ENCODE measurements around the gene TRIM2.

DNA sequence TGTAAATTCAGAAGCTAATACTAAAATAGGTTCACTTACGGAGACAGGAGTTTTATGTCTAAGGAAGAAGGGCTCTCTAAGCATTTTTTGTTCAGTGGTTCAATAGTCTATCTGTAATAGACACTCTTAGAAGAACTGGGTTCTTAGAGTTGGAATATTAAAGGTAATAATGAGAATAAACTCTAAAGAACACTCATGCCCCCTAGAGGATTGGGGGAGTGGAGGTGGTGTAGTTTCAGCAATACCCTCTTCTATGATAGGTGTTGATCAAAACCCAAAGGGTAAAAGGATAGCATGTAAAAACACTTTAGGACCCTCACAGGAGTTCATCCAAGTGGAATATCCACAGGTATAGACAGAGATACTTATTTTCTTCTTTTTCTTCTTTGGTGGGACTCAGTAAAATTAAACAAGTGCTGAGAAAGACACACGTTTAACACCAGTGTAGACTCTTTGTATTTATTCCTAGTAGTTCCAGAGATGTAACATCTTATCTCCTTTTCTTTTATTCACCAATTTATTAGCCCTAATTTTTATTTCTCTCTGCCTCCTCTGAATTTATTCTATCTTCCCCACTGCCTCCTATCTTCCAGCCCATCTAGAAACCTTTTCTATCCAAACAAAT lies 114.6 kb downstream of the TRIM2 start:
- TF ChIP-seq YY1 (IDR thresholded peaks at IDR 0.05; ENCODE audit: insufficient read depth, insufficient read length) (no peak), ZNF274 (IDR thresholded peaks at IDR 0.05; ENCODE audit: low read depth, low read length) (no peak), SUZ12 (IDR thresholded peaks at IDR 0.05; ENCODE audit: extremely low read depth, insufficient read depth, insufficient read length) (no peak)
